ENCODE data around the gene KCTD17.
"Not testable (repeated sequence)": the region's sequence is repeated elsewhere in the genome, so short reads cannot be mapped to it uniquely, and the experiment has no call there.

The KCTD17 gene

GRCh38 chr22:37060801-37061610, 9.5 kb downstream of the KCTD17 start:
- DNase-seq (ENCODE audit: low read depth in 2 of 2) = peak in 1 of 2 donors; percentile 33

GRCh38 chr22:37061611-37062375, 10.3 kb downstream of the KCTD17 start:
- no peak for DNase-seq (ENCODE audit: low read depth in 2 of 2)

- DNase-seq (ENCODE audit: low read depth in 2 of 2) = no peak
Measured at GRCh38 chr22:37062376-37062675, 10.8 kb downstream of the KCTD17 start.

- no peak for DNase-seq (ENCODE audit: low read depth in 2 of 2)
Measured at GRCh38 chr22:37062702-37063381, 11.3 kb downstream of the KCTD17 start.

GRCh38 chr22:37063431-37064420, 12.2 kb downstream of the KCTD17 start:
- DNase-seq (ENCODE audit: low read depth in 2 of 2) = no peak

- DNase-seq (ENCODE audit: low read depth in 2 of 2) = no peak
Measured at GRCh38 chr22:37064553-37064952, 13.0 kb downstream of the KCTD17 start.

GRCh38 chr22:37065180-37065579, 13.6 kb downstream of the KCTD17 start:
- no peak for DNase-seq (ENCODE audit: low read depth in 2 of 2)

- no peak for DNase-seq (ENCODE audit: low read depth in 2 of 2)
Measured at GRCh38 chr22:37065961-37066360, 14.4 kb downstream of the KCTD17 start.

GRCh38 chr22:37067428-37067827, 15.9 kb downstream of the KCTD17 start:
- DNase-seq (ENCODE audit: low read depth in 2 of 2) = no peak

GRCh38 chr22:37068859-37069258, 17.3 kb downstream of the KCTD17 start:
- DNase-seq (ENCODE audit: low read depth in 2 of 2) = no peak

- DNase-seq (ENCODE audit: low read depth in 2 of 2) = no peak
Measured at GRCh38 chr22:37069319-37069718, 17.8 kb downstream of the KCTD17 start.

GRCh38 chr22:37069719-37070118, 18.2 kb downstream of the KCTD17 start:
- no peak for DNase-seq (ENCODE audit: low read depth in 2 of 2)

- no peak for DNase-seq (ENCODE audit: low read depth in 2 of 2)
Measured at GRCh38 chr22:37070334-37070733, 18.8 kb downstream of the KCTD17 start.

- DNase-seq (ENCODE audit: low read depth in 2 of 2) = no peak
Measured at GRCh38 chr22:37070744-37071143, 19.2 kb downstream of the KCTD17 start.

- not testable (repeated sequence) for DNase-seq (ENCODE audit: low read depth in 2 of 2)
Measured at GRCh38 chr22:37071850-37072592, 20.5 kb downstream of the KCTD17 start.

- DNase-seq (ENCODE audit: low read depth in 2 of 2) = no peak
Measured at GRCh38 chr22:37072673-37073072, 21.1 kb downstream of the KCTD17 start.

GRCh38 chr22:37074537-37074936, 23.0 kb downstream of the KCTD17 start:
- DNase-seq (ENCODE audit: low read depth in 2 of 2) = no peak

- DNase-seq (ENCODE audit: low read depth in 2 of 2) = no peak
Measured at GRCh38 chr22:37075046-37075445, 23.5 kb downstream of the KCTD17 start.

- DNase-seq (ENCODE audit: low read depth in 2 of 2) = no peak
Measured at GRCh38 chr22:37075822-37076433, 24.4 kb downstream of the KCTD17 start.

GRCh38 chr22:37077802-37078448, 26.4 kb downstream of the KCTD17 start:
- DNase-seq (ENCODE audit: low read depth in 2 of 2) = peak; percentile 89 to 93

All from stimulated activated CD4-positive, alpha-beta T cell treated with anti-CD3 and anti-CD28 coated beads, Interleukin-1b, Interleukin-23, amount 100 ng/mL, for 4 hours (primary cell).